Measurements from ENCODE around the gene TEX14.

The TEX14 gene

DNA sequence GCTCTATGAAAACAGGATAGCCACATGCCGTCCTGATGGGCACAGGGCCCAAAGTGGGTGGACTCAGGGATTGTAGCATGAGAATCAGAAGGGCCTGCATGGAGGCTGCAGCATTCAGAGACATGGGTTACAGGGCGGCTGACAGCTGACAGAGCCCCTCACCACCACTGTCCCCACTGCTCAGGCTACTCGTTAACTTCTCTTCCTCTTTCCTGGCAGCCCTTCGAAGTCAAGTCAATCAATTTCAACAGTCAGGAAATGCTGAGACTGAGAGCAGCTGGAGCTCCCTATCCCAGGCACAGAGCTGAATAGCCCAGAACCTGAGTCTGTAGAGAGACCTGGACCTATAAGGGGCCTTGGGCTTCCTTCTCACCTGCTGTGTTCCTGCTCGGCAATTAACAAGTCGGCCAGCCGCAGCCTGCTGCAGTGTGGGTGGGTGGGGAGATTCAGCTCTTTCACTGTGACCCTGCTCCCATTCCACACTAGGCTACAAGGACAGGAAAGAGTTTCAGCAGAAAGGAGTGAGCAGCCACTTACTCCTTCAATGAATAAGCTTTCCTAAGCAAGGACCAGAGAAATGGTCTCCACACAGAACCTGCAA lies 76.9 kb downstream of the TEX14 start:
- ChIA-PET CTCF (no interaction called here), POLR2A (interaction anchor here (5.7 kb wide), 1 partner anchor 16 kb away, joined by 28 read pairs; no protein-coding TSS in a partner anchor)
- DNase-seq (ENCODE audit: extremely low spot score): no peak
- no peak for TF ChIP-seq FOXA1 (IDR thresholded peaks at IDR 0.05)
- no peak for TF ChIP-seq SP1 (IDR thresholded peaks at IDR 0.05)
- TF ChIP-seq, protein P1, sequence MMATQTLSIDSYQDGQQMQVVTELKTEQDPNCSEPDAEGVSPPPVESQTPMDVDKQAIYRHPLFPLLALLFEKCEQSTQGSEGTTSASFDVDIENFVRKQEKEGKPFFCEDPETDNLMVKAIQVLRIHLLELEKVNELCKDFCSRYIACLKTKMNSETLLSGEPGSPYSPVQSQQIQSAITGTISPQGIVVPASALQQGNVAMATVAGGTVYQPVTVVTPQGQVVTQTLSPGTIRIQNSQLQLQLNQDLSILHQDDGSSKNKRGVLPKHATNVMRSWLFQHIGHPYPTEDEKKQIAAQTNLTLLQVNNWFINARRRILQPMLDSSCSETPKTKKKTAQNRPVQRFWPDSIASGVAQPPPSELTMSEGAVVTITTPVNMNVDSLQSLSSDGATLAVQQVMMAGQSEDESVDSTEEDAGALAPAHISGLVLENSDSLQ (IDR thresholded peaks at IDR 0.05): no peak

DNA sequence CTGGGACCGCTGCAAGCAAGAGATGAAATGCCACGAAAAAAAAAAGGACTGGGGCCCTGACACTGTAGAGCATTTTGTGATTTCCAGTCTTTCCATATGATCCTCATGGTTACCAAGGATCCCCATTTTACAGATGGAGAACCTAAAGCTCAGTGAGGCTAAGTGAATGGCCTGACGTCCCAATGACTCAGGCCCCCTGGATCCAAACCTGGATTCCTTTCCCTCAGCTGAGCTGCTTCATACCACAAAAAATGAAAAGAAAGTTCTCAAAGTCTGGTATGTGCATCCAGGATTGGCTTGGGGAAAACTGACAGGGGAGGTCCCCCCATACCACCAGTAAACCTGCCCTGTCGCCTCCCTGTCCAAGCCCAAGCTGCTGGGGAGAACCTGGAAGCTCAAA lies 80.5 kb downstream of the TEX14 start:
- TF ChIP-seq BHLHE40 (IDR thresholded peaks at IDR 0.05; ENCODE audit: borderline replicate concordance): no peak
- no peak for TF ChIP-seq ELF4 (IDR thresholded peaks at IDR 0.05)
- no peak for TF ChIP-seq L3MBTL2 (conservative IDR thresholded peaks at IDR 0.05)
- TF ChIP-seq NFRKB (IDR thresholded peaks at IDR 0.05): no peak
- TF ChIP-seq LEF1 (IDR thresholded peaks at IDR 0.05; ENCODE audit: borderline replicate concordance): no peak
- no peak for TF ChIP-seq ZNF384 (IDR thresholded peaks at IDR 0.05)
- TF ChIP-seq HDGF (IDR thresholded peaks at IDR 0.05; ENCODE audit: borderline replicate concordance): no peak
- no peak for TF ChIP-seq FOXK2 (IDR thresholded peaks at IDR 0.05)
- TF ChIP-seq FOXM1 (IDR thresholded peaks at IDR 0.05; ENCODE audit: borderline replicate concordance): no peak
- no peak for TF ChIP-seq ARNT (IDR thresholded peaks at IDR 0.05)
- no peak for TF ChIP-seq SUZ12 (IDR thresholded peaks at IDR 0.05)
- TF ChIP-seq, protein P1 (IDR thresholded peaks at IDR 0.05): no peak
- no peak for TF ChIP-seq FOXA1 (IDR thresholded peaks at IDR 0.05)
- TF ChIP-seq CTBP1 (IDR thresholded peaks at IDR 0.05; ENCODE audit: borderline replicate concordance): no peak
- TF ChIP-seq TARDBP (IDR thresholded peaks at IDR 0.05): no peak
- ChIA-PET POLR2A (interaction anchor here (4.4 kb wide), 1 partner anchor 20 kb away, joined by 29 read pairs; no protein-coding TSS in a partner anchor), CTCF (no interaction called here)
- DNase-seq (ENCODE audit: extremely low spot score): no peak

DNA sequence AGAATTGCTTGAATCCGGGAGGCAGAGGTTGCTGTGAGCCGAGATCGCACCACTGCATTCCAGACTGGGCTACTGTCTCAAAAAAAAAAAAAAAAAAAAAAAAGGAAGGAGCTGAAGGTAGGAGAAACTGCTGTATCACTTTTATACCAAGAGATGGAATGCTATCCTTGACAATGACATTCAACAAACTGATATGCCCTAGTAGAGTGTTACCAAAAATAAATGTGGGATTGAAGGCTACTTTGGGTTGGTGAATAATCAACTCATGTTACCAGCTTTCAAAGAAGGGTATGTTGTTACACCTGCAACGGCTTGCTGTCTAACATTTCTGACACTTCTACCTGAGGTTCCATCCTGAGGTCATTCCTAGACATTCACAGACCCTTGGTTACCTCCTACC lies 84.9 kb downstream of the TEX14 start:
- DNase-seq (ENCODE audit: extremely low spot score): no peak
- TF ChIP-seq ELF4 (IDR thresholded peaks at IDR 0.05): no peak
- ChIA-PET CTCF (no interaction called here), POLR2A (no interaction called here)

DNA sequence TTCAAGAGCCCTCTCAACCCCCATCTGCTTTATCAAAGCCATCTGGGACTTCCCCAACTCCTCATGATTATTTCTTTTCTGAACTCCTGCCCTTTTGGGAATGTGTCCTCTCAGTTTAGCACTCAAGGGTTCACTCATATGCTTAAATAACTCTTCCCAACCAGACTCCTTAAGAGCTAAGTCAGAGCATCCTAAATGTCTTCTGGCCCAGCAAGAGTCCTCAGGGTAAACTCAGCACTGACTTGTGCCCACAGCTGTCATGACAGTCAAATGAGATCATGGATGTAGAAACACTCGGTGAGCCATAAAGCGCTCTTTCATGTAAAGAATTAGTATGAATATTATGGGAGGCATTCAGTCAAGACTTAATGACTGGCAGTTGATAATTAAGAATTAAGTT lies 85.9 kb downstream of the TEX14 start:
- POLR2A ChIA-PET: interaction anchor here (1.3 kb wide), 1 partner anchor 25 kb away, joined by 10 read pairs; no protein-coding TSS in a partner anchor
- CTCF ChIA-PET: interaction anchor here (1.4 kb wide), 1 partner anchor 9 kb away, joined by 4 read pairs; no protein-coding TSS in a partner anchor
- no peak for TF ChIP-seq BHLHE40 (IDR thresholded peaks at IDR 0.05; ENCODE audit: borderline replicate concordance)
- DNase-seq (ENCODE audit: extremely low spot score): no peak

DNA sequence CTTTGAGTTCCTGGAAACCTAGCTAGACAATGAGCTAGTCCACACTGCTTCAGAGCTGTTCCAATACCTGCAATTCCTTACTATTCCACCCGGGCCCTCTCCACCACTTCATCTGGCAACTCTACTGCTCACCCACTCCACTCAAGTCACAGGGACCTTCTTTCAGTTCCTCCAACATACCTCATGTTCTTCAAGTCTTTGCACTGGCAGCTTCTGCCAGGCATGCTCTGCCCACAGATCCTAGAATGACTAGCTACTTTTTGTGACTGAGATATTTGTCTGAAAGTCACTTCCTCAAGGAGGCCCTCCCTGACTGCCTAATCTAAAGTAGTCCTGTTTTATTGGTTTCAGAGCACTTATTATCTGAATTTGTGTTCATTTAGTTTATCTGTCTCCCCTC lies 86.4 kb downstream of the TEX14 start:
- ChIA-PET POLR2A (interaction anchor here (1.3 kb wide), 1 partner anchor 26 kb away, joined by 10 read pairs; no protein-coding TSS in a partner anchor), CTCF (interaction anchor here (1.4 kb wide), 1 partner anchor 9 kb away, joined by 4 read pairs; no protein-coding TSS in a partner anchor)
- peak; percentile 11 for DNase-seq (ENCODE audit: extremely low spot score)
- TF ChIP-seq TARDBP (IDR thresholded peaks at IDR 0.05): no peak
- TF ChIP-seq, protein P1 (IDR thresholded peaks at IDR 0.05): no peak
- no peak for TF ChIP-seq CTBP1 (IDR thresholded peaks at IDR 0.05; ENCODE audit: borderline replicate concordance)
- TF ChIP-seq SP1 (IDR thresholded peaks at IDR 0.05): no peak
- no peak for TF ChIP-seq FOXM1 (IDR thresholded peaks at IDR 0.05; ENCODE audit: borderline replicate concordance)

DNA sequence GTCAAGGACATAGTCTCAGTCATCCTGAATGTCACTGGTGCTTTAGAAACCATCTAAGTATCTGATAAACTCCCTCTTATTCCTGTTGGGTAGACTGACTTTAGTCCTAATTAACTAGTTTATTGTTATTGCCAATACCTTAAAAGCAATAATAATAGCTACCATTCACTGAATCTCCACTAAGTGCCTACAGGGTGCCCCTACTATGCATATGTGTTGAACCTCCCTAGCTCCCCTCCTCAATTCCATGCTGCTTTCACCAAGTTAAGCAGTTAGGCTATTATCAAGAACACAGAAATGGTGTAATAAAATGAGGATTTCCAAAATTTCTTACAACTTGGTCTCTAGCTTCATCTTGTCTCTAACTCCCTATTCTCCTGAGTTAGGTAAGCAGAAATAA lies 89.9 kb downstream of the TEX14 start:
- CTCF ChIA-PET: interaction anchor here (0.6 to 1.6 kb wide), 3 partner anchors 11 to 14 kb away, joined by 3 to 5 read pairs (median 5); no protein-coding TSS in a partner anchor

DNA sequence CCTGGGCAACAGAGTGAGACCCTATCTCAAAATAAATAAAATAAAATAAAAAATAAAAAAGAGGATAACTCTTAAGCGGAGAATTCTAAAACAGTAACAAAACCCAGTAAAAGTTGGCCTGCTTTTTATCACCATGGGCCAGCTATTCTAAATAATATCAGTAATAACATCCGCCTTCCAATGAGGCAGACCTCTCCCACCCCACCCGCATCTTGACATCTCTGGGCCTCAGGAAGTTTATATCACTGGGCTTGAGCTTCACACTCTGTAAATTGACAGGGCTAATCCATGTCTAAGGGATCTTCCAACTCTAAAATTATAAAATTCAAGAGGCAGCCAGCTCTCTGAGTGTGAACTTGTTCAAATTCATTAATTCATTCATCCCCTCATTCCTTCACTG lies 94.5 kb downstream of the TEX14 start:
- ChIA-PET POLR2A (interaction anchor here (6.1 kb wide), 1 partner anchor 34 kb away, joined by 35 read pairs; no protein-coding TSS in a partner anchor), CTCF (interaction anchor here (0.6 to 1.5 kb wide), 3 partner anchors 8 to 43 kb away, joined by 3 to 4 read pairs (median 4); no protein-coding TSS in a partner anchor)
- DNase-seq (ENCODE audit: extremely low spot score): no peak
- TF ChIP-seq FOXK2 (IDR thresholded peaks at IDR 0.05) (no peak), SUZ12 (IDR thresholded peaks at IDR 0.05) (no peak), FOXM1 (IDR thresholded peaks at IDR 0.05; ENCODE audit: borderline replicate concordance) (no peak), LEF1 (IDR thresholded peaks at IDR 0.05; ENCODE audit: borderline replicate concordance) (no peak), ARNT (IDR thresholded peaks at IDR 0.05) (no peak), FOXA1 (IDR thresholded peaks at IDR 0.05) (no peak), BHLHE40 (IDR thresholded peaks at IDR 0.05; ENCODE audit: borderline replicate concordance) (no peak), ELF4 (IDR thresholded peaks at IDR 0.05) (no peak), SP1 (IDR thresholded peaks at IDR 0.05) (no peak), HDGF (IDR thresholded peaks at IDR 0.05; ENCODE audit: borderline replicate concordance) (no peak), TARDBP (IDR thresholded peaks at IDR 0.05) (no peak), CTBP1 (IDR thresholded peaks at IDR 0.05; ENCODE audit: borderline replicate concordance) (no peak), ZNF384 (IDR thresholded peaks at IDR 0.05) (no peak)
- TF ChIP-seq, protein P1 (IDR thresholded peaks at IDR 0.05): no peak

More for the DNA sequence above, 89.9 kb downstream of the TEX14 start:
- no peak for TF ChIP-seq FOXM1 (IDR thresholded peaks at IDR 0.05; ENCODE audit: borderline replicate concordance)
- TF ChIP-seq NFRKB (IDR thresholded peaks at IDR 0.05): no peak
- TF ChIP-seq HDGF (IDR thresholded peaks at IDR 0.05; ENCODE audit: borderline replicate concordance): no peak
- no peak for TF ChIP-seq FOXA1 (IDR thresholded peaks at IDR 0.05)
- POLR2A ChIA-PET: interaction anchor here (1.0 to 1.6 kb wide), 3 partner anchors 29 to 91 kb away, joined by 4 to 7 read pairs (median 5); no protein-coding TSS in a partner anchor
- DNase-seq (ENCODE audit: extremely low spot score): no peak

Data from HEK293T (cell line).